Sigmoid colon (tissue), 7 donors: ENCODE results near the gene DDI2. TPM values are rescaled to one million over a fixed set of nuclear protein-coding genes. Genes with fewer than 3 reads are reported as not detected.

ENCODE experiments used
- DNase-seq: peaks from one replicate; pipeline ENCODE4 v3.0.0-alpha.2; 2019
- H3K27ac ChIP-seq, 4 donors: fragments of 200-600 bp; sonication (generic); one replicate each; pipeline ENCODE4 v1.5.1; 2016 to 2019; ENCODE audit warnings: mild to moderate bottlenecking in 1 of 4
- H3K27me3 ChIP-seq, 3 donors: fragments of 200-600 bp; sonication (generic); one replicate each; pipeline ENCODE4 v1.5.1; 2019; ENCODE audit warnings: mild to moderate bottlenecking in 1 of 3
- H3K36me3 ChIP-seq, 4 donors: fragments of 200-600 bp; sonication (generic); one replicate each; pipeline ENCODE4 v1.5.1; 2016 to 2019
- H3K4me1 ChIP-seq, 4 donors: fragments of 200-600 bp; sonication (generic); one replicate each; pipeline ENCODE4 v1.5.1; 2017 to 2019
- H3K4me3 ChIP-seq, 4 donors: fragments of 200-600 bp; sonication (generic); one replicate each; pipeline ENCODE4 v1.5.1; 2017 to 2019; ENCODE audit warnings: mild to moderate bottlenecking in 2 of 4, moderate library complexity in 1 of 4
- H3K9me3 ChIP-seq, 4 donors: fragments of 200-600 bp in 3 of 4; sonication (generic) in 3 of 4; one replicate each; pipeline versions ENCODE4 v1.5.1 to v1.6.1; 2013 to 2019
- CTCF ChIP-seq, 4 experiments: fragments of 450-650 bp in 3 of 4; fragments of 200-600 bp in 1 of 4; IDR thresholded peaks; one replicate each; pipeline ENCODE4 v1.5.1; 2016 to 2019; ENCODE audit warnings: antibody characterized with exemption in 4 of 4, mild to moderate bottlenecking in 3 of 4, moderate library complexity in 2 of 4
- EP300 ChIP-seq, 4 donors: sonication (generic); formaldehyde crosslinking; IDR thresholded peaks; one replicate each; pipeline ENCODE4 v1.6.1; 2017; ENCODE audit warnings: antibody characterized with exemption in 4 of 4
- POLR2A ChIP-seq, 2 donors: fragments of 450-650 bp; IDR thresholded peaks; one replicate each; pipeline ENCODE4 v1.6.1; 2016; ENCODE audit warnings: antibody characterized with exemption in 2 of 2, mild to moderate bottlenecking in 2 of 2, moderate library complexity in 2 of 2
- POLR2AphosphoS5 ChIP-seq, 4 donors: sonication (generic); formaldehyde crosslinking; IDR thresholded peaks; one replicate each; pipeline ENCODE4 v1.6.1; 2017; ENCODE audit warnings: antibody characterized with exemption in 4 of 4
- WGBS, 2 donors: extraction: QIAGEN DNeasy Blood & Tissue Kit; methylation state at CpG; one replicate each; pipeline ENCODE4 v1.1.7; 2013; 5-methylcytosine and 5-hydroxymethylcytosine counted together
- intact Hi-C: fragments of 100-400 bp; cut with DNase I; formaldehyde crosslinking; loops from one replicate; pipeline ENCODE4 v1.15.1; 2023
- polyA plus RNA-seq, 3 donors: library from polyadenylated mRNA; stranded (reverse); fragments of 200-250 nt; gene quantifications; one replicate each; pipeline ENCODE4 v1.2.3, GENCODE V29; 2013
- total RNA-seq, 4 donors: library from RNA; depleted of rRNA; stranded (reverse); fragments of >200 nt; gene quantifications; one replicate each; pipeline ENCODE4 v1.1.0, GENCODE V29; 2016
- donor health status: healthy with polysubstance abuse.
- donor health status: Bipolar disorder and iron deficiency.
- donor health status: healthy.

Gene DDI2
- total RNA-seq, result 10 to 100 TPM; 13.4 to 27.3 (median 19.8) TPM
- 10 to 100 TPM in 1 of 3 donors, 1 to 10 TPM in 2; 3.0 to 12.5 (median 5.3) TPM for polyA plus RNA-seq

GRCh38 chr1:15617173-15618076 is at the start of gene DDI2:
TSS of gene DDI2 (plus strand) at chr1:15617458. CDS start at chr1:15617671, 213 bp downstream.
- H3K27ac ChIP-seq, result peak within 1 kb of the TSS; percentile 94 to 99 (median 96)
- no peaks in the 10 kb centered on the region for H3K27me3 ChIP-seq
- intact Hi-C loops, result loop anchor here (2.0 to 5.0 kb wide), 5 partner anchors 15 to 231 kb away; partner anchors contain the start of gene DNAJC16
- DNase-seq, result peak; percentile 98
- H3K4me1 ChIP-seq, result peaks cover 0 to 49% (median 40%) of the 10 kb centered on the region in 4 donors
- TF ChIP-seq CTCF (IDR thresholded peaks at IDR 0.05) (no peak), POLR2AphosphoS5 (IDR thresholded peaks at IDR 0.05) (peak; percentile 82 to 94 (median 92)), EP300 (IDR thresholded peaks at IDR 0.05) (peak in 1 of 4 donors; percentile 23), POLR2A (IDR thresholded peaks at IDR 0.05) (peak in 1 of 2 donors; percentile 5)
- H3K9me3 ChIP-seq, result no peaks in the 10 kb centered on the region
- peaks cover 0 to 3% (median 0%) of the 10 kb centered on the region in 4 donors for H3K36me3 ChIP-seq
- 1% methylated on average over 86 of the region's 86 CpGs for WGBS, 2 donors
- H3K4me3 ChIP-seq, result peak within 1 kb of the TSS; percentile 63 to 99 (median 88)

- no peaks in the 10 kb centered on the region for H3K9me3 ChIP-seq
- no peak overlapping the region for H3K27ac ChIP-seq
- DNase-seq, result no peak
- TF ChIP-seq EP300 (IDR thresholded peaks at IDR 0.05) (no peak), POLR2AphosphoS5 (IDR thresholded peaks at IDR 0.05) (no peak), POLR2A (IDR thresholded peaks at IDR 0.05) (no peak), CTCF (IDR thresholded peaks at IDR 0.05) (no peak)
- no peaks in the 10 kb centered on the region for H3K4me1 ChIP-seq
- intact Hi-C loops, result no loop called here
- H3K36me3 ChIP-seq, result peaks cover 20 to 72% (median 44%) of the 10 kb centered on the region in 4 donors
- WGBS, 2 donors, result 73 to 87% methylated on average over 18 of the region's 18 CpGs
- no peak overlapping the region for H3K4me3 ChIP-seq
- no peaks in the 10 kb centered on the region for H3K27me3 ChIP-seq
These were observed 48.7 kb upstream of the DDI2 start for GRCh38 chr1:15568387-15569073.

GRCh38 chr1:15570861-15571260 is 46.4 kb upstream of the DDI2 start:
- H3K4me3 ChIP-seq, result no peak overlapping the region
- TF ChIP-seq EP300 (IDR thresholded peaks at IDR 0.05) (no peak), POLR2A (IDR thresholded peaks at IDR 0.05) (no peak), CTCF (IDR thresholded peaks at IDR 0.05) (no peak), POLR2AphosphoS5 (IDR thresholded peaks at IDR 0.05) (no peak)
- H3K36me3 ChIP-seq, result peaks cover 13 to 48% (median 30%) of the 10 kb centered on the region in 4 donors
- H3K27me3 ChIP-seq, result no peaks in the 10 kb centered on the region
- DNase-seq, result no peak
- H3K4me1 ChIP-seq, result no peaks in the 10 kb centered on the region
- WGBS, 2 donors, result 91 to 99% methylated on average over 1 of the region's 1 CpG
- intact Hi-C loops, result no loop called here
- no peak overlapping the region for H3K27ac ChIP-seq
- H3K9me3 ChIP-seq, result no peaks in the 10 kb centered on the region

GRCh38 chr1:15571266-15571665 is 46.0 kb upstream of the DDI2 start:
- Histone ChIP-seq H3K27ac (no peak overlapping the region), H3K9me3 (no peaks in the 10 kb centered on the region), H3K4me1 (no peaks in the 10 kb centered on the region), H3K4me3 (no peak overlapping the region), H3K27me3 (no peaks in the 10 kb centered on the region), H3K36me3 (peaks cover 9 to 44% (median 26%) of the 10 kb centered on the region in 4 donors)
- no peak for TF ChIP-seq POLR2A (IDR thresholded peaks at IDR 0.05)
- intact Hi-C loops, result no loop called here
- no peak for DNase-seq

GRCh38 chr1:15573477-15573876 is 43.8 kb upstream of the DDI2 start:
- no peak overlapping the region for H3K4me3 ChIP-seq
- 88 to 90% methylated on average over 9 of the region's 9 CpGs for WGBS, 2 donors
- no peak for DNase-seq
- intact Hi-C loops, result no loop called here
- no peak overlapping the region for H3K27ac ChIP-seq
- no peak for TF ChIP-seq POLR2AphosphoS5 (IDR thresholded peaks at IDR 0.05)
- TF ChIP-seq CTCF (IDR thresholded peaks at IDR 0.05), result no peak
- no peak for TF ChIP-seq EP300 (IDR thresholded peaks at IDR 0.05)
- no peak for TF ChIP-seq POLR2A (IDR thresholded peaks at IDR 0.05)
- H3K36me3 ChIP-seq, result peaks cover 0 to 22% (median 8%) of the 10 kb centered on the region in 4 donors
- H3K27me3 ChIP-seq, result no peaks in the 10 kb centered on the region
- no peaks in the 10 kb centered on the region for H3K4me1 ChIP-seq
- no peaks in the 10 kb centered on the region for H3K9me3 ChIP-seq
